Measurements from ENCODE around the gene SNAP47.

SNAP47 gene

DNA sequence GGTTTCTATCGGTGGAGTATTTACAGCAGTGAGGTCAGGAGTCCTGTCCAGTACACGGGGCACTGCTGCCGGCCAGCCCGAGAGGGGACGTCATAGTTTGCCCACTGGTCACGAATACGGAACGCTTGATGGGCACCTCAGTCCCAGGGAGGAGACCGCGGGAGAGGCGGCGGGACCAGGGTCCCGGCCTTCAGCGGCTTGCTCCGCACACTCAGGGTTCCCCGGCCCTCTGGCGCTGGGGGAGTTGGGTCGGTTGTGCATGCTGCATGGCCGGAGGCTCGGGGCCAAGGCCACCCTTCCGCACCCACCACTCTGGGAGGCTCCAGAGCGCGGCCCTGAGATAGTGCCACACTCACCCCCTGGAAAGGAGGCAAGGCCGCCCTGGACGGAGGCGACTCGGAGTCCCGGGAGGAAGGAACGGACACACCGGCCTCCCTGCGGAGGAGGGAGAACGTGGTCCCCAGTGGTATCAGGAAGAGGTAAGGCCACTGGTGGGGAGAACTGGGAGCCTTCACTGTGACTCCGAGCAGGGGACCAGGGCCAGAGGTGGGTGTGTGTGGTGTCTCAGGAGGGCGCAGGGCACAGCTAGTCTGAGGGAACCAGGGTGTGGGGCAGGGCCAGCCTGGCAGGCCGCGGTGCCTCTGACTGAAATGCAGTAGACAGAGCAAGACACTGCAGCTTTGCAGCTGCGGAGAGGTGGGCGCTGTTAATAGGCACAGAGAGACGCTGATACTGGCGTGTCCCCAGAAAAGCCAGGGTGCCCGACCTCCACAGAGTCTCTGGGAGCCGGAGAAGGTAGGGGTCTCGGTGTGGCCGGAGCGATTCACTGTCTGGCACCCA, 51.7 kb downstream of the SNAP47 start:
- DNase-seq, result no peak

GRCh38 chr1:227787513-227788270, 52.5 kb downstream of the SNAP47 start:
- DNase-seq, result peak; percentile 95

DNA sequence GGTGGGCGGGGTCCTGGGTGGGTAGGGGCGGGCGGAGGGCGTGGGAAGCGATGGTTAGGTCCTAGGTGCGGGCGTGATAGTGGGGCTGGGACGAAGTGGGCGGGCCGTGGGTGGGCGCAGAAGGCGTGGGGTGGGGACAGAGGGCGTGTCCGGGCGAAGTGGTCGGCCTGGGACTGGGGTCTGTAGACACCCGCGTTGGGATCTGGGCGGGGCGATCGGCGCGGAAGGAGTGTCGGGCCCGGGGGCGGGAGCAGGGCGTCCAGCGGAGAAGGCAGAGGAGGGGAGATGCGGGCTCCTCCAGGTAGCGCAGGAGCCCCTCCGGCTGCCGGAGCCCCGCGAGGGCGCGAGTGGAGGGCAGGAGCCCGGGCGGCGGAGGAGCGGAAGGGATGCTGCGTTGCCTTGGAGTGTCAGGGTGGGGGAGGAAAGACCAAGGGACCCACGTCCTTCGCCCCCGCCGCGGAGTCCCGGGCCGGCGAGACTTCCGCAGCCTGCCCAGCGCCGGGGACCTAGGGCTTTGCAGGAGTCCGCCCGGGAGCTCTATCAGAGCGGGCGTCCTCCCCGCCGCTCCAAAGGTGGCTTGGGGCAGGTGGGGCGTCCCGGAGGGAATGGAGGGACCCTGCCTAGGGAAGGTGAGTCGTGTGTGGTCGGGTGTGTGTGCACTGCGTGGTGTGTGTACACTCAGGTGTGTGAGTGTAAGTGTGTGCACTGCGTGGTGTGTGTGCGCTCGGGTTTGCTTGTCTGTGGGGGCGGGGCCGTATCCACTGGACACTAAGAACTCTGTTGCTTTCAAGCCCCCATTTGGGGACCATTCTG, 53.2 kb downstream of the SNAP47 start:
- DNase-seq, result peak; percentile 70

GRCh38 chr1:227789084-227790033, 54.1 kb downstream of the SNAP47 start:
- DNase-seq, result no peak

DNA sequence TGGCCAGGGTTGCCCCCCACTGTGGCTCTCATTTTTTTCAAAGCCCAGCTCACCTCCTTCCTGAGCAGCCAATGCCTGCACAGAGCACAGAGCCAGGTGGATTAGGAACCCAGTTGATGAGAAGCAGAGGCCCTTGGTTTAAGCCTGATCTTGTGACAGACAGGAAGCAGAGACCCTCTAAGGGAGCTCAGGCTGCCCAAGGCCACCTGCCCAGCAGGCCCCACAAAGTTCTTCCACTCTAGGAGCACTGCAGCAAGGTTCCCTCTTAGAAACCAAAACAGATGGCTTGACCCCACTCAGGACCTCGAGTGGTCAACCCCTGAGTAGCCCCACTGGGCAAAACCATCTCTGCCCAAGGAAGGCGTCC, 54.8 kb downstream of the SNAP47 start:
- no peak for DNase-seq

DNA sequence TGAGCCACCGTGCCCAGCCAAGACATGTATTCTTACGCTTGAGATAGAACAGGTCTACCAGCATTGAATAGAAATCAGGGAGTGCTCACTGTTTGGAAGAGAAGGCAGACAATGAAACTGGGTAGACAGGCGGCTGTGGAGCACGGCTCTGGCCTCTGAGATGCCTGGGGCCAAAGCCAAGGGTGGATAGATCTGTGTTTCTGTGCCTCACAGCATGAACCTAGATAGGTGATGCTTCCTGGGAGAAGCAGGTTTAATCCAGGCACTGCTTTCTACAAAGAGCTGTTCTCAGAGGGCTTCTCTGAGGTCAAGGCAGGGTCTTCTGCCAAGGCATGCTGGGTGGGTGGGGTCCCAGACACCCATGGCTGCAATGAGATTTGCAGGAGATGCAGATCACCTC, 55.6 kb downstream of the SNAP47 start:
- DNase-seq, result no peak

- no peak for DNase-seq
These were observed 56.3 kb downstream of the SNAP47 start for GRCh38 chr1:227791425-227792143.

GRCh38 chr1:227792216-227793078, 57.2 kb downstream of the SNAP47 start:
- DNase-seq, result no peak

DNA sequence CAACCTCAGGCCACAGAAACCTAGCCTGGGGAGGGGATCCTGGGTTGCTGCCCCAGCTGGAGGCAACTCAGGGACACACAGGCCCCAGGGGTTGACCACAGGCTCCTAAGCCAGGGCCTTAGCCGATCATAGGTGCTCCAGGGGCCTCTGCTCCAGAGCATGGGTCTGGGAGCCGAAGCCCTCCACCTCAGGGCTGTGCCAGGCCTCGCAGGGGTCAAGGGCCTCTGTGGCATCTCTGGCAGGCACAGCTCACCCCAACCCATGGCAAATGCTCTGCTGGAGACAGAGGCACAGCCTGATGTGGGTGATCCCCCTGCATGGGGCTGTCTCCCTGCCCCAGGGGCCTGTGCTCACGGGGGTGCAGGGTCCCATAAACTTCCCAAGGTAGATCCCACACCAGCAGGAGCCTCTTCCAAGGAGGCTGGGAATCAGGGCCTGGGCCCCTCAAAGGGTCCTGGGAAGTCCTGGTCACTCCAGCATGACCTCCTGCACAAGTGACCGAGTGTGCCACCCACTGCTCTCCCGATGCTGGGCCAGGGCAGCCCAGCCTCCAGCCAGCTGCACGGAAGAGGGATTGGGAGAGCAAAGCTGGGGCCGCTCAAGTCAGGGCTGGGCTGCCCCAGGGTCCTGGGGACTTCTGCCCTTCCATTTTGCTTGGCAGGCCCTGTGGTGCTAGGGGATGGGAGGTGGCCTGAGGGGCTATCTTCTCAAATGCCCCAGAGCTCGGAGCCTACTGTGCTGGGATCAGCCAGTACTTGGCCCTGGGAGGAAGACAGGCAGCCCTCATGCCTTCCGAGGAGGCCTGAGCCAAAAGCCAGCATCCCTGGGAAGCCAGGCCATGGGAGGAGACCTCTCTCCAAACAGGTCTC, 58.1 kb downstream of the SNAP47 start:
- DNase-seq, result no peak

DNA sequence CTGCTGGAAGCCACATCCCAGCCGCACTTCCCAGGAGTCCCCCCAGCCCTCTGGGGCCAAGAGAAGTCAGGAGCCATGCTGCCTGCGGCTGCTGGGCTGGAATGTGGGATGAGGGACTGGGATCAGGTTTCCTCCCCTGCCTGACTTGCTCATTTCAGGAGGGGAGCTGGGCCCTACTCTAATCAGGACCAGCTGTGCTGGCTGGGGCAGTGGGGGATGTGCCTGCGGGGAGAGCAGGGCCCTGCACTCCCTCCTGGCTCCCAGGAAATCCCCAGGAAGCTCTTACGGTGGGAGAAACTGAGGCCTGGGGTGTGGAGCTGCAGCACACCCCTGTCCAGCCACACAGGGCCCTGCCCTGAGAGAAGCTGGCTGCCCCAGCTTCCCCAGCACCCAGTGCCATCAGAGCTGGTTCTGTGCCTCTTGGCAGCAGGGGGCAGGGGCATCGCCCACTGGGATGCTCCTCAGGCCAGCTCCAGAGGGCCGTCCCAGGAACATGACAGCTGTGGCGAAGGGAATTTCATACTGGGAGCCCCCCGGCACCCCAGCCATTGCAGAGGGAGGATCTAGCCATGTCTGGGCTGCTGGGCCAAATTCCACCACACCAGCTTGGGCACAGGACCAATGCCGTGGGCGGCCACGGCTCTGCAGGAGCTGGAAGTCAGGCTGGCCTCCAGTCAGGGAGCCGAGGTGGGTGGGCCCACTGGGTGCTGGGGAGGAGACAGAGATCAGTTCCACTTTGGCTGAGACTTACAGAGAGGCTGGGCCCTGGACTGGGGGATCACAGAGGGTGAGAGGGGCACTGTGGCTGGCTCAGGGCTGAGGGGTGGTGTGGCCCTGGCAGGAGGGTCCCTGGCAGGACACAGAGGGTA, 58.9 kb downstream of the SNAP47 start:
- DNase-seq, result peak; percentile 70

GRCh38 chr1:227794817-227795192, 59.6 kb downstream of the SNAP47 start:
- no peak for DNase-seq

DNA sequence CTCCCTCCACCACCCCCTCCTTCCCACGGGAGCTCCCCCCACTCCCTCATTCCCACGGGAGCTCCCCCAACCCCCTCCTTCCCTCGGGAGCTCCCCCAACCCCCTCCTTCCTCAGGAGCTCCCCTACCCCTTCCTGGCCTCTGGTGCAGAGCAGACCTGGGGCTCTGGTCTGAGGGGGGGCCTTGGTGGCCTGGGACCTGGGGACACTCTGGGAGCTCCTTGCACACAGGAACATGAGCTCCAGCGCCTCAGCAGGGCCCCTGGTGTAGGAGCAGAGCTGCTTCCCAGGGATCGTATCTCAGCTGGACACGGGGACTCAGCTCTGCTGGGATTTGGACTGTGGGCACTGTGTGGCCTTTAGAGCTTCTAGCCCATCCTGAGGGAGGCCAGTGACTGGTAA, 60.5 kb downstream of the SNAP47 start:
- DNase-seq, result no peak

DNA sequence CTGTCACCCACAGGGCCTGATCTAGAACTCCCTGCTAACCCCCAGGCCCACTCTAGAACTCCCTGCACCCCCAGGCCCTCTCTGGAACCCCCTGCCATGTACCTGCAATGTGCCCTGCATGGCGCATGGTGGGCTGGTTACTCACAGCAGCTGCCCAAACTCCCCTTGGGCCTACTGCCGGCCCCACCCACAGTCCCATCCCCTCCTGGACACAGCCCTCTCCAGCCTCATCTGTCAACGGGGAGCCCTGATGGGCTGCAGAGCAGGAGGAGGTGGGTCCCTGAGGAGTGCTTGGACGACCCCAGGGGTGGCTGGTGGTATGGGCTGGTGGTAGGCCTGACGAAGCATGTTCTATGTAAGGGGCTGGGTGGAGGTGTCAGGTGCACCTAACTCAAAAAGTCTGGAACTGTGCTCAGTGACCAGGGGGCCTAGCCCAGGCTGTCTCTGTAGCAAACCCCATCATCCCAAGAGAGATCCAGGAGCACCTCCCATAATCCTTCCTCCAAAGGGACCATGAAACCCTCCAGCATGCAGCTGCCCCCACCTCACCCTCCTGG, 61.2 kb downstream of the SNAP47 start:
- DNase-seq, result no peak

- no peak for DNase-seq
These were observed 61.9 kb downstream of the SNAP47 start for GRCh38 chr1:227797144-227797543.

DNA sequence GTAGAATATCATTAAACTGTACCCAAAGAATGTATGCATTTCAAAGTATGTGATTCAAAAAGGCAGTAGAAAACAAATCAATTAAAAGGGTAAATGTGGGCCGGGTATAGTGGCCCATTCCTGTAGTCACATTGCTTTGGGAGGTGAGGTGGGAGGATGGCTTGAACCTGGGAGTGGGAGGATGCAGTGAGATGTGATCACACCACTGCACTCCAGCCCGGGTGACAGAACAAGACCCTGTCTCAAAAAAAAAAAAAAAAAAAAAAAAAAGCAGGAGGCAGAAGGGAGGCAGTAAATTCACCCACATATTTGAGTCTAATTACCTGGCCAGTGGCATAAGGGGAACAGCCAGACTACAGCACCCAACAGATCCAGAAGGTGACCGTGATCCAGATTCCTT, 62.4 kb downstream of the SNAP47 start:
- DNase-seq, result no peak

DNA sequence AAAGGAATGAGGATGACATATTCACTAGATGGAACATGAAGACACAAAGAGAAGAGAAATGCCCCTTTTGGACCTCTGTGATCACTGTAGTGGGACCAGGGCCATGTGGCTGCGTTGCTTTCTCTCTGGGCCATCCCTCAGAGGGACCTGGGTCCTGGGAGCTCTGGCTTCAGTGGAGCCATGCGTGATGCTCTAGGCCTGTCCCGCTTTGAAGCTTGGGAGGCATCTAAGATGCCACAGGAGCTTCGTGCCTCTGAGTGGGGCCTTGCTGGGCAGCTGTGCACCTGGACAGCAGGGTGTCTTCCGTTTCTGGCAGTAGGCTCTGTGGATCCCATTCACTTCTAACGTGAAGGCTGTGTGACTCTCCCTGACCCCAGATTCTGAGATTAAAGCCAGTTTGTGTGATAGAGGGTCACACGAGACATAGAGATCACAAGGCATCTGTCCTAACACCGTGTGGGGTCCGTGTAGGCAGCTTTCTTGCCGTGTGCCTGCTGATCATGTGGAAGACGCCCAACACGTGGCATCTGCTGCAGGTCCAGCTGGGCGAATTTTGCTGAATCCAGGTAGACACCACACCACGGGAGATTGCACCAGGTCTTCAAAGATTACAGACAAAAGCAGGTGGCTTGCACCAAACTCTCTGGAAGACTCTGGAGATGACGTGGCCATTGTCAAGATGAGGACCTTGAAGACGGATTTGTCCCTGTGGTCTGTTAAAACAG, 63.0 kb downstream of the SNAP47 start:
- no peak for DNase-seq

- no peak for DNase-seq
These were observed 64.5 kb downstream of the SNAP47 start for GRCh38 chr1:227799756-227800155.

DNA sequence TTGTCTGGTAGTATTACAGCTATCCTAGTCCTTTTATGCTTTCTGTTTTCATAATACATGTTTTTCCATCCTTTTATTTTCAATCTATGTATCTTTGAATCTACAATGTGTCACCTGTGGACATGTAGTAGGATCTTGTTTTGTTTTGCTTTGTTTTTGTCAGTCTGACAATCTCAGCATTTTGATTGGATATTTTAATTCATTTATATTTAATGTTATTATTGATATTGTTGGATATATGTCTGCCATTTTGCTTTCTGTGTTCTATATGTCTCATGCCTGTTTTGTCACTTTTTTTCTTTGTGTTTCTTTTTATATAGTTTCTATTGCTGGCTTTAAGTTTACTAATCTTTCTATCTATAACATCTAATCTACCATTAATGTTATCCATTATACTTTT, 68.7 kb downstream of the SNAP47 start:
- DNase-seq, result no peak

All from NCI-H2171 (cell line).